Measurements from ENCODE around the gene MUC20.

GRCh38 chr3:195729476-195730251, 8.9 kb downstream of the MUC20 start:
- TF ChIP-seq CTCF (conservative IDR thresholded peaks at IDR 0.05) (no peak), ZFX (IDR thresholded peaks at IDR 0.05) (no peak)
